Choroid plexus epithelial cell (primary cell): ENCODE results near the gene NAB1.

Experiments
- DNase-seq: peaks from one replicate; pipeline ENCODE4 v3.0.0-alpha.2; 2010; ENCODE audit warnings: low read depth
- H3K4me3 ChIP-seq: 2 replicates; pipeline ENCODE4 v1.5.1; 2011; ENCODE audit warnings: low read depth, mild to moderate bottlenecking, control low read depth, low read length, moderate library complexity
- TF ChIP-seq, protein P1 (sequence below): conservative IDR thresholded peaks from 2 replicates; pipeline ENCODE4 v1.5.1; 2011; ENCODE audit warnings: low read depth, mild to moderate bottlenecking, control low read depth, inconsistent platforms, low read length, moderate library complexity

NAB1 gene

DNA sequence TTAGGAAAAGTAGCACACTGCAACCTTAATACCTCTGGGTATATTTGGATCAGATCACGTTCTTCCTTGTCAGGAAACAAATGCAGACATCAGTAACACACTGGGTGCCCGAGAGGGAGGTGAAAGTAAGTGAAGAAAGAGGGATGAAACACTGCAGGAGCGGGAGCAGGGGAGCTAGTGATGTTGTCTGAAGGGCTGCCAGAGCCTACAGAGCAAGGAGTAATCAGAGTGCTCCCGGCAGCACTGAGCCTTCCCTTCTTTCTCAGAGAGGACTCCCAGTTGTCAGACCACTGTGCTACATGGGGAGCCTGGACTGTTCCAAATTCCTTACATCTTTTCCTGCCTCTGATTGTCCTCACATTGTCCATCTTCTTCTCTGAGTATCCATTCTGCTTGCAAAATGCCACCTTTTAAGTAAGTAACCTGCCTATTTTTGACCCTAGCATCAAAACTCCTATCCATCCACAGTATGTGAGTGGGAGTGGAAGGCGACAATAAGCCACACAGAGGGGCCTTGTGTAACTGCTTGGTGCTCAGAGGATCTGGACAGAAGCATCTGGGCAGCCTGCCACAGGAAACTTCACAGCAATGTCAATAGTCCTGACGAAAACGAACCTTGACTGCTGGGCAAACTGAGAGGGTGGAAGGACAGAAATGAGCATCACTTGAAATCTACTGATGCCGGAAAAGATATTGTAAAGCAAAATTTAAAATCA lies 10.8 kb upstream of the NAB1 start:
- no peak overlapping the region for H3K4me3 ChIP-seq
- TF ChIP-seq, protein P1, sequence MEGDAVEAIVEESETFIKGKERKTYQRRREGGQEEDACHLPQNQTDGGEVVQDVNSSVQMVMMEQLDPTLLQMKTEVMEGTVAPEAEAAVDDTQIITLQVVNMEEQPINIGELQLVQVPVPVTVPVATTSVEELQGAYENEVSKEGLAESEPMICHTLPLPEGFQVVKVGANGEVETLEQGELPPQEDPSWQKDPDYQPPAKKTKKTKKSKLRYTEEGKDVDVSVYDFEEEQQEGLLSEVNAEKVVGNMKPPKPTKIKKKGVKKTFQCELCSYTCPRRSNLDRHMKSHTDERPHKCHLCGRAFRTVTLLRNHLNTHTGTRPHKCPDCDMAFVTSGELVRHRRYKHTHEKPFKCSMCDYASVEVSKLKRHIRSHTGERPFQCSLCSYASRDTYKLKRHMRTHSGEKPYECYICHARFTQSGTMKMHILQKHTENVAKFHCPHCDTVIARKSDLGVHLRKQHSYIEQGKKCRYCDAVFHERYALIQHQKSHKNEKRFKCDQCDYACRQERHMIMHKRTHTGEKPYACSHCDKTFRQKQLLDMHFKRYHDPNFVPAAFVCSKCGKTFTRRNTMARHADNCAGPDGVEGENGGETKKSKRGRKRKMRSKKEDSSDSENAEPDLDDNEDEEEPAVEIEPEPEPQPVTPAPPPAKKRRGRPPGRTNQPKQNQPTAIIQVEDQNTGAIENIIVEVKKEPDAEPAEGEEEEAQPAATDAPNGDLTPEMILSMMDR, result no peak
- DNase-seq, result peak; percentile 53

DNA sequence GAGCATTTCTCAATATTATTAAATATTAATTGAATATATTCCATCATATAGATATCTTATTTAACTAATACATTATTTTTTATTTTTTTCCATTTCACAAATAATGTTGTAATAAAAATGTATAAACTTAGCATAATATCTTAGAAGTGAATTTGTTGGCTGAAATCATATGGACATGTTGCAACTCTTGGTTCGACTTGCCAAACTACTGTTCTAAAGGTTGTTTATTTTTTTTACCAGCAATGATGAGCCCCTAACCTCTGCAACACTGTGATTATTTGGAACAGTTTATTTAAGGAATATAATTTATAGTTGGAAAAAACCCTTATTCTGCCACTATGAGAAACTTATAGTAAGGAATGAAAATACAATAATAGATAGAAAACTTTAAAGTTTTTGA lies 8.8 kb upstream of the NAB1 start:
- H3K4me3 ChIP-seq, result no peak overlapping the region
- TF ChIP-seq, protein P1, result no peak
- DNase-seq, result peak; percentile 78

DNA sequence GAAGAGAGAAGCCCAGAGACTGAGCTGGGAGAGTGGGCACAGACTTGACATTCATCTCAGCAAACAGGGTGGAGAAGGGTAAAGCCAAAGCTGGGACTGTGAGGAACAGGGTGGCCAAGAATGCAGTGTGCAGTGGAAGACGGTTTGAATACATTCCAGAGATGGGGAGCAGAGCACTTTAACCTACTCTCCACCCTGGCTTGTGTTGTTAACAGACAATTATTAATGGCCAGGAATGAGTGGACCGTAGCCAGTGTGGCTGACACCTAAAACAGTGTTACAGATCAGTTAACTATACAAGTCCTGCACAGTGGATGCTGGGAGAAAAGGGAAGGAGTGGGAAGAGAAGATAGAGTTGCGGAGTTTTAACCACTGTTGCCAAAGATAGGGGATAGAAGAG lies 7.4 kb upstream of the NAB1 start:
- H3K4me3 ChIP-seq, result no peak overlapping the region
- DNase-seq, result no peak

DNA sequence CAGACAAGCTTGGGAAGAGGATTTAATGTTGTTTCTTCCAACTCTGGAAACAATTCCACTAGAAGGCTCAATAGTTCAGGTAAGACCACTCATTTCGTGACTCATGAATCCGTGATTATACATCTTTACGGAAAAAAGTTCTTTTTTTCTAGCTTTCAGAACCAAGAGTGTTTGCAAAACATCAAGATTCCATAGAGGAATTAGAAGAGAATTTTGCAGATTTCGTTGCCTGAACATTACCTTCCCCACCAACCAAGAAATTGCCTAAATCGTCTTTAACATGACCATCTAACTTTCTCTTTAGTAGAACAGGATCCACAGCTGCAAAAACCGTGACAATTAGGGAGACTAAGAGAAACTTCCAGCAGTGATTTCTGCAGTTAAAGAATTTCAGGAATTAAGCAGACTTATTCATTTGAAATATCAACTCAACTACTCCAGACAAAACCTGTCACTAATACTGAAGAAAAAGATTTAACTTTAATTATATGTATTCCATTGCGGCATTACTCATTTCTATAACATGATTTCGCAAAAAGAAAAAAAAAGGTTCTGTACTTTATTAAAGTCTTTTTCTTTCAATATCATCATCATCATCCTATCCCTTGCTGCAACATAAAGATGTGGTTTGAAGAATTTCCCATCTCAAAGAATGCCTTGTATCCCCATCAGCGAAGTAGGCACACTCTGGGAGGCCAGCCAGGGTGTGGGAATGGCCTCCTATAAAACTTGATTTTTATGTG lies 1.9 kb upstream of the NAB1 start:
- no peak for DNase-seq
- H3K4me3 ChIP-seq, result no peak overlapping the region

More for the DNA sequence above, 7.4 kb upstream of the NAB1 start:
- TF ChIP-seq, protein P1, result no peak

DNA sequence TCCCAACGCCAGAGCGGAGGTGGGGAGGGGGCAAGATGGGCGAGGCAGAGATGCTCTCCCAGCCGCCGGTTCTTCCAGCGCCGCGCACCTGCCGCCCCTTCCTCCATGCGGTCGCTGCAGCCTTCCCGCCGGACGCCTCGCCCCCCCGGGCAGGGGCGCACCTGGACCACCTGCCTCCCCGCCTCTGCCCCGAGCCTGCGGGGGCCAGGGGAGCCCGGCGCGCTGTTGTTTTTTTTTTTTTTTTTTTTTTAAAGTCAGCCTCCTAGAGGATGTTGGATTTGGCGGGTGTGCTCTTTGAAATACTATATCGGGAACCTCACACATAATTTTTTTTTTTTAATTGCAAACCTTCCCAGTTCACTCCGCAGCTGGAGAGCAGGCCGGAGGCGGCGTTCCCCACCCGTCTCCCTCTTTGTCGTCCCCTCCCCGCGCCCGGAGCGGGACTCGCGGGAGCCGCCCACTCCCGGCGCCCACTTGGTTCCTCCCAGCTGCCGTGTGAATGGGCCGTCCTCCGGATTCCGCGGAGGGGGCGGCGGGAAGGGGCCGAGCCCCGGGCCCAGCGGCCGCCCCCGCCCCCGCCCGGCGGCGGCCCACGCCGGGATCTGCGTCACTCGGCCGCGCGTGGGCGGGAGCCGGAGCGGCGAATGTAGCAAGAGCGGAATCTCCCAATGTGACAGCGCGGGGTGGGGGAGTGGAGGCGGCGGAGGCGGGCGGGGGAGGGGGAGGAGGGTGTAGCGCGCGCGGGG lies 421 bp upstream of the NAB1 start:
- TF ChIP-seq, protein P1, result no peak
- H3K4me3 ChIP-seq, result peak overlapping the region; percentile 69
- peak; percentile 95 for DNase-seq

More for the DNA sequence above, 1.9 kb upstream of the NAB1 start:
- TF ChIP-seq, protein P1, result no peak

DNA sequence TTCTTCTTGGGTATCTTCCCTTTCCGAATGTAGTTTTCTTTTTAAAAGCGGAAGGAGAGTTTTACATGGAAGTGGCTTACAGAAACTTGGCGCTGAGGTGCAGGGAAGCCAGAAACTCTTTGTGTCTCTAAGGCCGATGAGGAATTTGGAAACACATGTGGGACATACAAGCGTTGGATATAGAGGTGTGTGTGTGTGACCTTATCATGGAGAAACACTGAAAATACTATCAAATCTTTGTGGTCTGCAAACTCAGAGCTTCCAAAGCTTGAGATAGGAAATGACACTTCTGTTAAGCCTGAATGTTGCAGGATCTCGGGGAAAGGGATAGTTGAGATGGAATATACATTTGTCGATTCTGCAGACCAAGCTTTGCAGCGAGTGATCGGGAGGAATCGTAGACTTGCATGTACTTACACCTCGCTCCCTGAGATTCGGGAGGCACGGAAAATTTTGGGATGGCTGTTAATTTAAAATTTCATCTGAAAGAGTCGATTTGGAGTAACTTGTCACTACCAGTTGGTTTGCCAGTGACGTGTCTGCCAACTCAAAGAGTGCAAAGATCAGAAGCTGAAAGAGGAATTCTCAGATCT lies 1.0 kb downstream of the NAB1 start:
- peak overlapping the region; percentile 88 for H3K4me3 ChIP-seq
- DNase-seq, result no peak
- TF ChIP-seq, protein P1, result no peak
